22Rv1 (cell line): Measurements from ENCODE around the gene CCDC34.

Experiments used
- ZFX ChIP-seq: fragments of 450-650 bp; IDR thresholded peaks from 2 replicates; pipeline ENCODE4 v1.6.1; 2017; ENCODE audit warnings: antibody characterized with exemption, borderline replicate concordance
- TF ChIP-seq, protein P1 (sequence below): fragments of 450-650 bp; IDR thresholded peaks from 2 replicates; pipeline ENCODE4 v1.5.1; 2017; ENCODE audit warnings: mild to moderate bottlenecking

DNA sequence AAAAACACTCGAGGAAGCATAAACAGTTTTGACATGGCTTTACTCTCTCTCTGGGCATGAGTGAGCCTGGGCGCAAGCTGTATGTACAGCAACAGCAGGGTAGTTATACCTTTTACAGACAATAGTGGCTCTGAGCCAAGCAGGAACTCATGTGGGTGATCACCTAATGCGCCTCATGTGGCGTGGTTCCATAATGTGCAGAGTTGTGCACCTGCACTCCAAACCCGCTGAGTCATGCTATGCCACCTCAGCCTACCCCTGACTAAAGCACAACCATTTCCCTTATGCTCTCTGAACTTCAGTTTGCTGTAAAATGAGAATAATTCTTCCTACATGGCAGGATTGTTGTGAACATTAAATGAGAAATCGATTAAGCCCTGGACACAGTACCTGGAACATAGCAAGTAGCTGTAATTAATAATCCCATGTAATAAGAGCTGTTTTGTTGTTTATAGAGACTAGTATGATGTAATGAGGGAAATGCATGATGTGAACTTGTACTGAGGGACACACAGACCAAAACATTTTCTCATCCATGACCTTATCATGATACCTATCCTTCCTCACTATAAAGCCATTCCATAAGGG lies 71.6 kb downstream of the CCDC34 start:
- TF ChIP-seq, protein P1, sequence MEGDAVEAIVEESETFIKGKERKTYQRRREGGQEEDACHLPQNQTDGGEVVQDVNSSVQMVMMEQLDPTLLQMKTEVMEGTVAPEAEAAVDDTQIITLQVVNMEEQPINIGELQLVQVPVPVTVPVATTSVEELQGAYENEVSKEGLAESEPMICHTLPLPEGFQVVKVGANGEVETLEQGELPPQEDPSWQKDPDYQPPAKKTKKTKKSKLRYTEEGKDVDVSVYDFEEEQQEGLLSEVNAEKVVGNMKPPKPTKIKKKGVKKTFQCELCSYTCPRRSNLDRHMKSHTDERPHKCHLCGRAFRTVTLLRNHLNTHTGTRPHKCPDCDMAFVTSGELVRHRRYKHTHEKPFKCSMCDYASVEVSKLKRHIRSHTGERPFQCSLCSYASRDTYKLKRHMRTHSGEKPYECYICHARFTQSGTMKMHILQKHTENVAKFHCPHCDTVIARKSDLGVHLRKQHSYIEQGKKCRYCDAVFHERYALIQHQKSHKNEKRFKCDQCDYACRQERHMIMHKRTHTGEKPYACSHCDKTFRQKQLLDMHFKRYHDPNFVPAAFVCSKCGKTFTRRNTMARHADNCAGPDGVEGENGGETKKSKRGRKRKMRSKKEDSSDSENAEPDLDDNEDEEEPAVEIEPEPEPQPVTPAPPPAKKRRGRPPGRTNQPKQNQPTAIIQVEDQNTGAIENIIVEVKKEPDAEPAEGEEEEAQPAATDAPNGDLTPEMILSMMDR: no peak
- TF ChIP-seq ZFX: no peak
